HG03175 (cell line): Measurements from ENCODE around the gene FUT7.
A peak's percentile ranks its signal among the peaks of the same experiment; 100 is the strongest.

ENCODE experiments used
- ATAC-seq: cut with Tn5 transposase; IDR thresholded peaks from one replicate; pipeline ENCODE4 v1.9.1; 2021; ENCODE audit warnings: mild to moderate bottlenecking, moderate library complexity; ENCODE audit not compliant: unreplicated experiment

FUT7 gene

DNA sequence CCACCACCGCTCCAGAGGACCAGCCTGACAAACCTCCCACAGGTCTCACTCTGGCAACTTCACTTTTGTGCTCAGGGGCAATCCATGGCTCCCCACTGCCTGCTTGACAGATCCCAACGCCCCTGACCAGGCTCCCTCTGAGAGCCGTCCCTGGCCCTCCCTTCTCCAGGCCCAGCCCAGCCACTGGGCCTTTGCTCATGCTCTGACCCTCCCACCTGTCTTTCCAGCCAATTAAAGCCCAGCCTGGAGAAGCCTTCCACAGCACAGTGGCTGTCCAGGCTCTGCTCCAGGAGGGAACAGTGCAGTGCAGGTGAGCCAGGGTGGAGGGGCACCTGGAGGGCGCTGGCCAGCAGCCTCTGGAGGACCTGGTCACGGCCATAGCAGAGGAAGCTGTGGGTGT lies 18.7 kb upstream of the FUT7 start:
- ATAC-seq, result no peak

DNA sequence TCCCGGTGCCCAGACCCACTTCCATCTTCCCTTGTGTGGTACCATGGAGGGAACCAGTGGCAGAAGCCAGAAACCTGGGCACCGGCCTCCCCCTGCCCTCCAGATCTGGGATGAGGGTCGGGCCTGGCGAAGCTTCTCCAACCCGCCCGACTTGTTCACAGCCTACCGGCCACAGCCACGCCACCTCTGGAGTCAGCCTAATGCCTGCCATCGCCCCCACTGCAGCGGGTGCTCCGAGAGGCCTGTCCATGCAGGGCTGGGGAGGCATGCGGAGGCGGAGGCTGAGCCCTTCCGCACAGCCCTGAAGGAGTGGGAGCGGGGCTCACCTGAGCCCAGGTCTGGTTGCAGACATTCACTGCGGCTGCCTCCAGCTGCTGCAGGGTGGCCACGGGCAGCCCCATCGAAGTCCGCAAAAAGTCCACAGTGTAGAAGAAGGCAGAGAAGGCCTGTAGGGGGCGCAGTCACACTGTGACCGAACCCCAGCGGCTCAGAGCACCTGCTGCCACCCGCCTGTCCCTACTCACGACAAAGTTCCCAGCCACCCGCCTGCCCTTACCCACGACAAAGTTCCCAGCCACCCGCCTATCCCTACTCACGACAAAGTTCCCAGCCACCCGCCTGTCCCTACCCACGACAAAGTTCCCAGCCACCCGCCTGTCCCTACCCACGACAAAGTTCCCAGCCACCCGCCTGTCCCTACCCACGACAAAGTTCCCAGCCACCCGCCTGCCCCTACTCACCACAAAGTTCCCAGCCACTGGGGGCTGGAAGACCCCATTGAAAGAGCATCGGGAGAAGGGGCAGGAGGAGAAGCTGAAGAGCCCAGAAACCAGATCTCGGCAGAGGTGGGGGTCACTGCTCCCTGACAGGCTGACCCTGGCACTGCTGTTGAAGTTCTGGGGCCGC lies 17.9 kb upstream of the FUT7 start:
- ATAC-seq, result no peak

DNA sequence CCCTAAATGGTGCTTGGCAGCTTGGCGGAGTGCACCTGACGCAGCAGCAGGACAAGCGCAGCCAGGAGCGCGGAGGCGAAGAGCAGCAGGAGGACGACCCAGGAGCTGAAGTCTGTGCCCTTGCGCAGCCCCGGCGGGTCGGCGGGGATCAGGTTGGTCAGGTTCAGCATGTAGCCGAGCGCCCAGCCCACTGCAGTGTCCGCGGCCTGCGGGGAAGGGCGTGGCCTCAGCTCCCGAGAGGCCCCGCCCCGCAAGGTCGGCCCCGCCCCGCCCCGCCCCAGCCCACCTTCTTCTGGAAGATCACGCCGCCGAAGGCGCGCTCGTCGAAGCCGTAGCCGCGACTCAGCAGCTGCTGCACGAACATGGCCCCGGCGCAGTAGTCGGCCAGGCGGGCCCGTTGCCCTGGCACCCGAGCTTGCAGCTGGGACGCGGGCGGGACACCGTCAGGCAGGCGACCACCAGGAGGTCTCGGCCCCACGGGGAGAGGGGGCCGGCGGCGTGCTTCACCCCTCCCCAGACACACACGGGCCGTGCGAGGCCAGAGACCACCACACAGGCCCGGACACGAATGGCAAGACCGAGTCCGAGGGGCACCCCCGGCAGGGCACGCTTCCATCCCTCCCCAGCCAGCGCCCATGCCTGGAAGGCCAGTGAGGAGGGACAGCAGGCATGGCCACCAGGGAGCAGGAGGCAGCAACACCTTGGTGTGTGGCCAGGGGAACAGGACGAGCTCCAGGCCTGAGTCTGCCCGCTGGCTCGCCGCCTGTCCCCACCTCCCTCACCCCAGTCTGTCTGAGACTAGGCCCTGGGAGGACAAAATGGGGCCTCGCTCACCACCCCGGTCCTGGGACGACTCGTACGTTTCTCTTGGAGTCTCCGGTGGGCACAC lies 17.0 kb upstream of the FUT7 start:
- ATAC-seq, result no peak

DNA sequence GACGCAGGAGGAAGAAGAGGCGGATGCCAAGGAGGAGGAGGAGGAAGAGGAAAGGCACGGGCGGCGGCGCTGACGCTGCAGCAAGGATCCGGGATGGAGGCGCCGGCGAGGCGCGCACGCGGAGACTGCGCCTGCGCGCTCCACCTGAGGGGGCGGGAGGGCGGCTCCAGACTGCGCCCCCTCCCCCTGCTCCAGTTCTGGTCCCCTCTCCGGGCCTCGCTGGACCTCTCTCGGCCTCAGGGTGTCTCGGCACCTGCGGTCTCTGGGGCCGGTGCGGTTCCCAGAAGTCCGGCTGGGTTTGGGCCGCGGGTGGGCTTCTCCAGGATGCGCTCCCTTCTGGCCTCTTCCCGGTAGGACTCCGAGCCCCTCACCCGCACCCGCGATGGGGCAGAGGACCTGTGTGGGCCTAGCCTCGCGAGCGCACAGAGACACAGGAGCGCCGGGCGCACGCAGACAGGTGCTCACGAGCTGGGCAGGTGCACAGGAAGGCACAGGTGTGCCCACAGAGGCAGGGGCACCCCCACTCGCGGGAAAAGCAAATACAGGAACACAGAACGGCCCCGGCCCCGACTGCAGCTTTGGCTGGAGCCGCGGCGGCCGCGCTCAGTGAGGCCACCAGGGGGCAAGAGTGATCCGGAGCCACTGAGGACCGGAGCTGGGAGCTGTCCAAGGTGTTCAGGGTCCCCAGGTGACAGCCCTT lies 14.3 kb upstream of the FUT7 start, which contains the start of gene NPDC1:
Gene NPDC1 (minus strand): TSS at position 90 of the 700 bp plus-strand sequence. CDS start 188 bp downstream, outside the sequence.
- ATAC-seq, result peak; percentile 68

DNA sequence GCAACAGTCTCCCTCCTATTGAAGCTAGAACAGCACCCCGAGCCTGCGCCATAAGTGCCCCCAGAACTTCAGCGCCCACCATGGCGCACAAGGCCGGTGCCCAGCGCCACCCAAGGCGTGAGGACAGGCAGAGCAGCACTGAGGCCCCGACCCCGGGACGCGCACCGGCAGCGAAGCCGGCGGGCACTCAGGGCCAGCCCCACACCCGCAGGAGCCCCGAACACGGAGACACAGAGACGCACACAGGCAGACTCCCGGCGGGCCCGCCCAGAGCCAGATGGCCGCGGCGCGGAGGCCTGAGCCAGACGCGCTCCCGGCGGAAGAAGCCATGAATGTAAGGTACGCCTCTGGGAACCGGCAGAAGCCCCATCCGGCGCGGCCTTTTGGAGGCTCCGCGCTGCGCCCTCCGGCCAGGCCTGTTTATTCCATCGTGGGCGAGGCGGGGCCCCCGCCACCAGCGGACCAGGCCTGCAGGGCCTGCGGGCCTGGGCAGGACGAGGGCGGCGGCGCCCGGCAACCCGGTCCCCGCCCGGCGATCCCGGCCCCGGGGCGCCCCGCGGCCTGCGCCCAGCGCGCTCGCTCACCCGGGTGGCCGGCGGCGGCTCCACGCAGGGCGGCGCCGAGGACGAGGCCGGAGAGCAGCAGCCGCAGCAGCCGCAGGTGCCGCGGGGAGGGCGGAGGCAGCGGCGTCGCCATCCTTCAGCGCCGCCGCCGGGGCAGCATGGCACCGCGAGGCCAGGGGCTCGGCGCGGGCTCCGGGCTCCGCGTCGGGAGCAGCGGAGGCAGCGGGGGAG lies 13.6 kb upstream of the FUT7 start:
- no peak for ATAC-seq

DNA sequence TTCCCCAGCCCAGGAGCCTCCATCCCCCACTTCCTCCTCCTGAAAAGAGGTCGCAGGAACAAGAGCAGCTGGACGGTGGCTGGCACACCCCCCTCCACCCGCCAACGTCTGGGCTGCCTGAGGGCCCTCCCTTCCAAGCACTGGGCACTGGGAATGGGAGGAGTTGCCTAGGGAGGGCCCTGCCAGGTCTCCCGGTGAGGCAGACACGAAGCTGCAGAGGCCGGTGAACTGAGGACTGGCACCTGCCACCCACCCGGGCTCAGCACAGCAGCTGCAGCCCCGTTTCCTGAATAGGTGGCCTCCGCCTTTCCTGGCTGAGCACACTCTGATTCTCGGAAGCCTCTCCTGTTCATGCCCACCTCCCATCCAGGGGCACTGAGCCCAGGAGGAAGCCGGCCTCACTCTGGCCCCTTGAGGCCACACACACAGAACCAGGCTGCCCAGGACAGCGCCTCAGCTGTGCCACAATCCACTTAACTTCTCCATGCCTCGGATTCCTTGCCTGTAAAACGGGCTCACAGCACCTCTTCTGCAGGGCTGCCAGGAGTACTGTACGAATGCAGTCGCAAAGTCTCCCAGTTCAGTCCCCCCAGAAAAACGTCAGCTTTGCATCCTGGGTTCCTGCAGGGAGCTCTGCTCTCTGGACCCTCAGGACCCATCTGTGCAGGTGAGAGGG lies 12.8 kb upstream of the FUT7 start:
- no peak for ATAC-seq

DNA sequence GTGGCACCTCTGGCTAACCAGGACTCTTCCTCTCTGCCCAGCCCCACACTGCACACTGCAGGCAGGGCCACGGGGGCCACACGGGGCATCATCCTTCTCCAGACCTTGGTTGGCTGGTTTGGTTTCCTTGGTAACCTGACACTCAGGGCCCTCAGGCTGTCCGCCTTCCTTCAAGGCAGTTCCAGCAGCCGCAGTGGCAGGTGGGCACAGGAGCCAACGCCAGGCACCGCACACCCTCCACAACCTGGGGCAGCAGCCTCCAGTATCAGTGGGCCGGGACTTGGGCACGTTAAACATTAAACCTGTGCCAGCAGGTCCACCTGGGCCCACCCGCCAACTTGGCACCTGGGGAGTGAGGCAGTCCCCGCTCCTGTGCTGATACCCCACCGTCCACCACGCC lies 12.1 kb upstream of the FUT7 start:
- ATAC-seq, result no peak

DNA sequence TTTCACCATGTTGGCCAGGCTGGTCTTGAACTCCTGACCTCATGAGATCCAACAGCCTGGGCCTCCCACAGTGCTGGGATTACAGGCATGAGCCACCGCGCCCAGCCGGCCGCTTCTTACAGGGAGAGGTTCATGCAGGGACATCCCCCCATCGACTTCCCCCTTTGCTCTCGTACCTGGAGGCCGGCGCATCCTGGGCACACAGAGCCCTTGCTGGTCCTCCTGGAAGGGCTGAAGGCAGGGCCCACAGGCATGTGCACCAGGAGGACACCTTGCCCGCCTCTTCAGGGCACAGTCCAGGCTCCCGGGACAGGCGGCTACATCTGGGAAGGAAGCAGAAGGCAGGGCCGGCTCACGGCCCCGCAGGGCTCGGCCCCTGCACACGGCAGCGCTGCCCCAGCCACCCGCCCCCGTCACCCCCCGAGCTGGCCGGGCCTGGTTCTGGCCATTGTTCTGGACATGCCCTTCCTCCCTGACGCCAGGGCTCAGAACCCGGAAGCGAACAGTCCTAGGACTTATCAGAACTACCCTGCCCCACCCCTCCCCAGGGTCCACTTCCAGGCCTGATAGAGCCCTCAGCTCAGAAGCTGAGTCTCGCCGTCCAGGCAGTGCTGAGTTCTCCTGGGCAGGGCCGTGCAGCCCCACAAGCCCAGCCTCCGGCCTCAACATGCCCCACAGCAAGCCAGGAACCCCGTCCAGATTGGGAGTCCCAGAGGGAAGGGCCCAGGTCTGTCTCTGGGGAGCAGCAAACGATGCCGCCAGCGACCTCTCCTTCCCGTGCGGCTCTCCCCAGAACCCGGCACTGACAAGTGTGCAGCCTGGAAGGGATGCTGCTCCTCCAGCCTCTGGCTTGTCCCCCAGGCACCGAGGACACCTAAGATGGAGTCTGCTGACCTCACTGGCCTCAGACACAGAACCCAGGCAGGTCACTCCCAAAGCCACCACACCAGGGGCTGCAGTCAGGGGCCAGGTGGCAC lies 11.2 kb upstream of the FUT7 start:
- no peak for ATAC-seq

DNA sequence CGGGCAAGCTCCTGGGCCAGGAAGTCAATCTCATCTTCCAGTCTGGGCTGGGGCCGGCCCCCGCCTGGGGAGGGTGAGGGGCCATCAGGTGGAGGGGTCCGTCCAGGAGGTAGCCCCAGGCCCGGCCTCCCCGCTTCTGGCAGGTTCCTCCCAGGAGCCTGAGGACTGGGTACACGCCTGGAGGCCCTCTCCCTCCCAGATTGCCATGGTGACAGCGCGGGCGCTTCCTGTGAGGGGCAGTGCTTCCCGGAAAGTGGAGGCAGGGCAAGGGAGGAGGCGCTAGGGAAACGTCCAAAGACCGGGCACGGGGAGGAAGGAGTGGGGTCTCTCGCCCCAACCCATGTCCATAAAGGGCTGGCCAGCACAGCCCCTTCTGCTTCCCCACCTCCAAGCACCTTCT lies 9.2 kb upstream of the FUT7 start:
- no peak for ATAC-seq

DNA sequence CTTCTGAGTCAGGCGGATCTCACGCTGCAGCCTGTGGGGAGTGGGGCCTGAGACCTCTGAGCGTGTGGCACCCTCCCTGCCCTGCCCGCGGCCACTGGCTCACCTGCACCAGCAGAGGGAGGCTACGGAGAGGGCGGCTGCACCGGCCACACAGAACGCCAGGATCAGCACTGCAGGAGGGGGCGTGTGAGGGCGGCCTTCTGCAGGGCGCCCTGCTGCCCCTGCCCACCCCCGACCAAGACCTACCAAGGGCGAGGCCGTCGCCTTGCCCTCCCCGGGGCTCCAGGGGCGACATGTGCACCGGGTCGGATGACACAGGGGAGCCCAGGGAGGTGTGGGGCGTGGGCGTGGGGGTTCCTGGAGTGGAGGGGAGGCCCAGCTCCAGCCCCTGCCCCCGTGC lies 8.7 kb upstream of the FUT7 start:
- ATAC-seq, result no peak

DNA sequence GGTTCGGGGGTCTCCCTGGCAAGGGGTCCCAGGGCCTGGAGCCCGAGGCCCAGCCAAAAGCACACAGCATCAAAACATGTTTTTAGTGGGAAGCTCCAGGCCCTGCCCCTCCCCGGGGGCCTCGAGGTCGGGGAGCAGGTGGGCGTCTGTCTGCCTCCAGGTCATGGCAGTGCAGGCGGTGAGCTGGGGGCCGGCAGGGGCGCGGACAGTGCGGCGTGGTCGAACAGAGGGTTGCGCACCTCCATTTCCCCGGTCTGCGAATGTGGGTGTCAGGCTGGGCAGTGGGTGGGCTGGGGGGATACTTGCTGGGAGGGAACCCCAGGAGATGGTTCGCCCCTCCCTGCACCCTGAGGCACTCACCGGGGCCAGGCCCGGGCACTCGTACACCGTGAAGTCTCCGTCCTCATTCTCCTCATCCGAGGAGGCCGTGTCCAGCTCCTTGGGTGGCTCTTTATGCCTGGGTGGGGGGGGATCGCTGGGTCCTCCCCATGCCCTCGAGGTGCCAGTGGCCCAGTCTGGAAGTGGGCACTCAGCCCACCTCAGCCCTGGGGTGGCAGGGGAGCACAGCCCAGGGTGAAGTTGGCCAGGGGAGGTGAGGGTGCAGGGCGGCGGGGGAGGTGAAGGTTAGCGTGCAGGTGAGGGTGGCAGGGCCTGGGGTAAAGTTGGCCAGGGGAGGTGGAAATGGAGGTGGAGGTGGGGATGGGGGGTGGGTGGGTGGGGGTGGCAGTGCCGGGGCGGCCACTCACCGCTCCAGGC lies 7.9 kb upstream of the FUT7 start:
- no peak for ATAC-seq

DNA sequence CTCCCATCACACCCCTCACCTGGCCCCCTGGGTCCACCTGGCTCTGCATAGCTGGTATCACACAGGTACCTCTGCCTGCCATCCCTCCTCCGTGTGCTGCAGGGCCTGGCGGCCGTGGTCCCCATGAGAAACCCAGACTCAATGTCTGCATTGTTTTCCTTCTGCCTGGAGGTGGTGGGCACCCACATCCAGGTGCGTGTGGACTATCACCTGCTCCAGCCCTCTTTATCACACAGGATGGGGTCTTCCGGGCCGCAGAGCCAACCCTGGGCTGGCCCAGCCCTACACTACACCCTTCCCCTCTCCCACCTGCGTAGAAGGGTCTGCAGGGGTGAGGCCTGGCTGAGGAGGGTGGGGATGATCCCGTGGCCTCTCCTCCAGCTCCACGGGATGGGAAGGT lies 7.0 kb upstream of the FUT7 start:
- no peak for ATAC-seq

DNA sequence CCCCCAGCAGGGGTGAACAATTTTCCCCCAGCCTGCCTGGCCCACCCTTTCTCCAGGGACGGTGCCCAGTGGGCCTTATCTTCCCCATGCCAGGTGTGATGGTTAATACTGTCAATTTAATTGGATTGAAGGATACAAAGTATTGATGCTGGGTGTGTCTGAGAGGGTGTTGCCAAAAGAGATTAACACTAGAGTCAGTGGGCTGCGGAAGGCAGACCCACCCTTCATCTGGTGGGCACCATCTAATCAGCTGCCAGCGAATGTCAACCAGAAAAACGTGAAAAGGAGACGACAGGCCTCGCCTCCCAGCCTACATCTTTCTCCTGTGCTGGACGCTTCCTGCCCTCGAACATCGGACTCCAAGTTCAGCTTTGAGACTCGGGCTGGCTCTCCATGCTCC lies 5.6 kb upstream of the FUT7 start:
- ATAC-seq, result no peak

DNA sequence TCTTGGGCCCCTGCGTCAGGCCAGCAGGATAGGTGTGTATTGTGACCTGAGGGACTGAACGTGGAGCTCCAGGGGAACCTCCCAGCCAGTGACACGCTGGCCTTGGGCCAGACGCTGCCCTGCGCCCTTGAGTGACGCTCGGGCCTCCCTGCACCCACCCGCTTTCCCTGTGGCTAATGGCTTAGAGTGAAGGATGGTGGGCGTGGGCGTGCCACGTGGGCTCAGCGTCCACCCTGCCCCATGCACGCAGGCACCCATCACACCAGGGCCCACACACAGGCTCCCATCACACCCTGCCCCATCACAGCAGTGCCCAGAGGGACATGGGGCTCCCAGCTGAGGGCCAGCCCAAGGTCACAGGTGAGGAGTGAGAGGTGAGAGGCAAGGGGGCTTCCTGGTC lies 5.1 kb upstream of the FUT7 start:
- no peak for ATAC-seq

DNA sequence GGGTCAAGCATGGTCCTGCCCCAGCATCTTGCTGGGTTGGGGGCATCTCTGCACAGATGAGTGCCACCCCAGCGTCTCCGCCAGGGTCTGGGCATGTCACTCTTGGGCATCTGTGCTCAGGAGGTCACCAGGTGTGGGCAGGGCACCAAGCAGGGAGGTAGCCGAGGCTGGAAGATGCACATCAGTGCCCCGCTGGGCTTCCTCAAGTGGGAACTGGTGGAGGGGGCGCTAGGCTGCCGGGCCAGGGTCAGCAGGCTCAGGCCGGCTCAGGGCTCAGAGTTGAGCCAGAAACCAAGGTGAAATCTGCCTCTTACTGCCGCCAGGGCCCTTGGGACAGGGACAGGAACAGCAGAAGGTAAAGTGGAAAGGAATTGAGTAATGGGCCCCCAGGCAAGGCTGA lies 4.0 kb upstream of the FUT7 start:
- ATAC-seq, result no peak

DNA sequence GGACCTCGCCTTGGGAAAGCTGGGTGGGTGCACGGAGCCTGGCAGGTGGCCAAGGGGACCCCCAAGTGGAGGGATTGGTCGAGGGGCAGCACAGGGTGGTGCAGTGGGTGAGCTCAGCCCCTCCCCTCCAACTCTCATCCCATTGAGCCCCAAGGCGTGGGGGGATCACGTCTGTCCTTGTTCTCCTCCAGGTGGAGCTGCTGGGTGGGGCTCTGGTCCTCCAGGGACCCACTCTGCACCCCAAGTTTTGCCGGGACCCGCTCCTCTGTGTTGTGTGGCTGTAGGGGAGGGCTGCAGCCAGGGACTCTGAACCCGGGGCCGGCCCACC lies 3.6 kb upstream of the FUT7 start:
- no peak for ATAC-seq

DNA sequence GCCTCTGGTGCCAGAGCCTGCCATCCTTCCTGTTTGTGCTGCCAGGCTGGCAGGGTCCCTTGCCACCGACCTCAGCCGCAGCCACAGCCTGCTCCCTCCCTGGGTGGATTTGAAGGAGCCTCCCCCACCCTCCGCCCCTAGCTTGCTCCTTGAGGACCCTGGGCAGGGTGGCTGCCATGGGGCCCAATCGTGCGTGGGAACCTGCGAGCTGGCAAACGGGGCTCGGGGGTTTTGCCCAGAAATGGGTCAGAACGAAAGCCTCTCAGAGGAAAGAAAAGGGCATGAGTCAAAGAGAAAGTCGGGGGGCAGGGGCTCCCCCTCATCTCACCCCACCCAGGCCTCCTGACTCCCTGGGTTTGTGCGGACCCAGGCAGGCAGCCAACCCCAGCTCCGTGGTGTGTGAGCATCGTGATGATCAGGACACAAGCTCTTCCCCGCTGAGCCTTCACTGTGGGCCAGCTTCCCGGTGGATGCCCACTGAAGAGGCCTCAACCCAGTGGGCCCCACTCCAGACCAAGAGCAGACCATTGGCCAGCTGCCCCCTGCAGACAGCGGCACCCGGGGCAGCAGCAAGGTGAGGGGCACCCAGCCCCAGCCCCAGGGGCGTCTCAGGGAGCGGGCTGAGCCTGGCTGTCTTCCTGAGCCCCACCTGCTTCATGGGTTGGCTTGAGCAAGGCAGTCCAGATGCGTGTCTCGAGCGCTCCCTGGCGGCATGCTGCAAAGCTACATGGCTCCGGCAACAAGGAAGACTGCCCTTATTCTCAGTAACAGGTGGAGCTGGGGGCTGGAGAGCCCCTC lies 3.0 kb upstream of the FUT7 start:
- peak; percentile 60 for ATAC-seq
